KOPT-K1 (cell line): ENCODE measurements around the gene HOXA7.

ENCODE experiments used
- H3K27ac ChIP-seq: fragments of 200-600 bp; sonication (generic); 2 replicates; pipeline ENCODE4 v1.5.1; 2016; ENCODE audit warnings: antibody characterized with exemption, mild to moderate bottlenecking, low read depth, low read length; ENCODE audit not compliant: poor library complexity, severe bottlenecking
- H3K36me3 ChIP-seq: fragments of 200-600 bp; sonication (generic); 2 replicates; pipeline ENCODE4 v1.5.1; 2017; ENCODE audit warnings: antibody characterized with exemption, mild to moderate bottlenecking, low read length, moderate library complexity; ENCODE audit not compliant: insufficient read depth
- H3K9me3 ChIP-seq: fragments of 200-600 bp; sonication (generic); 2 replicates; pipeline ENCODE4 v1.5.1; 2017; ENCODE audit warnings: antibody characterized with exemption, low read length, mild to moderate bottlenecking; ENCODE audit not compliant: insufficient read depth, poor library complexity, severe bottlenecking

Gene HOXA7

DNA sequence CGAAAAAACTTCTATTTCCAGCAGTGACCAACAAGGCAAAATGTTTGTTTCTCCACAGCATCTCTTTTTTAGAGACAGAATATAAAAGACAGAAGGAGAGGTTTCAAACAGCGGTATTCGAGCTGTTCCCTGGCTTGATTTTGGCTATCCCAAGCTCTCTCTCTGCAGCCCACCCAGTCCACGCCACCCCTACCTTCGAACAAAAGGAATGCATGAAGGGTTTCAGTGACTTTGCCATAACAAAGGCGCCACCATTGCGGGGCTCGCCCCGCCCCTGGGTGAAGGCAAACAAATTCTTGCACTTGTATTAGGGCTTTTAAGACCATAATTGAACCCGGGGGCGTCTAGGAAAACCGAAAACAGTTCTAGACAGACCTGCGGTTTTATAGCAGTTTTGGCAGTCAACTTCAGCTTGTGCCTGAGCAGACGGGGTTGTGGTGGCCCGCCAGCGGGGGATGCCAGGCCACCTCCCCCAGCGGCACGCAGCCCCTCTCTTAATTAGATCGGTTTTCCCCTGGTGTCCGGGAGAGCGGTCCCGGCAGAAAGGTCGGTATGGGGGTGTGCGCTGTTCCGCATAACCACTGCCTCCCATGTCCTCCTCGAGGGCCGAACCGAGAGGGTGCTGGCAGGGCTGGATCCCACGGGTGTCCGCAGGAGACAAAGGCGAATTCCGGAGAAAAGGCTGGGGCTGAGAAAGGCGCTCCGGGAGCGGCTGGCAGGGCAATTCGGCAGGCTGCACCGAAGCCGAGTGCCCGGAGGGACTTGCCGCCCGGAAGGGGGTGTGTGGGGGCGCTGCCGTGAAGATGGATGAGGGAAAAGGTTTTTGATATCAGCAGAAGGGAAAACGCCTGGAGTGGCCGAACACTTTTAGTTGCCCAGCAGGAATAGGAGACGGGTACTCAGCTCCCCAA lies 31.3 kb upstream of the HOXA7 start:
- H3K27ac ChIP-seq: no peak overlapping the region
- H3K9me3 ChIP-seq: no peaks in the 10 kb centered on the region
- no peaks in the 10 kb centered on the region for H3K36me3 ChIP-seq

DNA sequence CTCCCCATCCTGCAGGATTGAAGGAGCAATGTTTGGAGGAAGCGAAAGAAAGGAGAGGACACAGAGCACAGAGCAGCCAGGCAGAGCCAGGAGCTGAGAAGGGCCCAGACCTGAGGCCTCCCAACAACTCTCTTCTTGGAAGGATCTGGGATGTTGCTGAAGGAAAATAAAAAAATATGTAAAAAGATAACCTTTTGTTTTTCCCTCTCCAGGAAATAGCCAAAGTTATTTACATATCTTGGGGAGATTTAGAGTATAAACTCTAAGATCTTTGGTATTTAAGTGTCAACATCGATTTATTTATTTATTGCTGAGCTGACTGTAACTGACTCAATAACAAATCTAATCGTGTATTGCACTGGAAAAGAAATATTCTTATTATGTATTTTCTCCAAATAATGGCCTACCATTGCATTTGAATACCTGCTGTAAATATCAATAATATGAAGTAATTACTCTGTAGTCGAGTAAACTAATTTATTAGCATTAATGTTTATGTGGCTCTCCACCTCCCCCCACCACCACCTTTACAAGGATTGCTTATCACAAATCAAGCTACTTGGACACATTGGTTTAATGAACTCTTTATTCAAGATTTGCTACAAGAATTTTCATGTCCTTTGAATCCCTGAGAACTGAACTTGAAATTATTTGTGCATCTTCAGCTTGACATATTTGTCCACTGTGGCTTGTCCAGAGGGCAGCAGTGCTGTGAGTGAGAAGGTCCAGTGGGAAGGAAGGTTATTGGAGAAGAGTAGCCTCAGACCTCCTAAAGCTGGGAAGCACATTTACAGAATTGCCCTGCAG lies 30.4 kb upstream of the HOXA7 start:
- Histone ChIP-seq H3K27ac (no peak overlapping the region), H3K9me3 (no peaks in the 10 kb centered on the region), H3K36me3 (no peaks in the 10 kb centered on the region)

DNA sequence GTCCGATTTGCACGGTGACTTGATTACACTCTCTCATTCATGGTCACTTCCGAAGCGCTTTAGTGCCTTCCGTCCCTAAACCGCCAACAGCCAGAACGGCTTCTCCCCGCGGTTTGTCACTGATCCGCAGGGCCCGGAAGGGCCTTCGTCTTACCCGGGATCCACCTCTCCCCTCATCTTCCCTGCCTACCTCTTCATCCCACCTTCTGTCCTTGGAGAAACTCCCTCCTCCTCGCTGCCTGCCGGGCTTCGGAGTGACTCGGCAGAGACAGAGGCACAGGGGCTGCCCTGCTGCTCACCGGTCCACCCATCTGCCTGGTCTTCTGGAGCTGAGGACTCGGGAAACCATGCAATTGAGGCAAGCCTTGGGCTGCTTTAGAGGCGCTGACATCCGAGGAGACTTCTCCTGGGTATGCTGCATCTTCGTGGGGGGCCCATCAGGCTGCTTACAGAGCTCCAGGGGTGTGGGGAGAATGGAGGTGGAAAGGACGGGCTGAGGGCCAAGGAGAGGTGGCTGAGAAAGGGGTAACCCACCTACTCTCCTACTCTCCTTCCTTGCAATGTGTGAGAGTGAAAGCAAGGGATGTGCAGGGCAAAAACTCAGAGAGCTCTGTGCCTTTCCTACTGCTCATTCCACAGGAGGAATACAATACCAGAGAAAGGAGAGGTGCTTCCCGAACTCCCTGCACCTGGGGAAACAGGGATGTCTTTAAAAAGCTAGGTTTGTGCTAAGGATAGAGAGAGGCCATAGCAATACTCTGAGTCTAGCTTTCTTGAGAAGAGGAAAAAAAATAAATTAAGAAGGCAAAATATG lies 29.6 kb upstream of the HOXA7 start:
- Histone ChIP-seq H3K9me3 (no peaks in the 10 kb centered on the region), H3K27ac (no peak overlapping the region), H3K36me3 (no peaks in the 10 kb centered on the region)

DNA sequence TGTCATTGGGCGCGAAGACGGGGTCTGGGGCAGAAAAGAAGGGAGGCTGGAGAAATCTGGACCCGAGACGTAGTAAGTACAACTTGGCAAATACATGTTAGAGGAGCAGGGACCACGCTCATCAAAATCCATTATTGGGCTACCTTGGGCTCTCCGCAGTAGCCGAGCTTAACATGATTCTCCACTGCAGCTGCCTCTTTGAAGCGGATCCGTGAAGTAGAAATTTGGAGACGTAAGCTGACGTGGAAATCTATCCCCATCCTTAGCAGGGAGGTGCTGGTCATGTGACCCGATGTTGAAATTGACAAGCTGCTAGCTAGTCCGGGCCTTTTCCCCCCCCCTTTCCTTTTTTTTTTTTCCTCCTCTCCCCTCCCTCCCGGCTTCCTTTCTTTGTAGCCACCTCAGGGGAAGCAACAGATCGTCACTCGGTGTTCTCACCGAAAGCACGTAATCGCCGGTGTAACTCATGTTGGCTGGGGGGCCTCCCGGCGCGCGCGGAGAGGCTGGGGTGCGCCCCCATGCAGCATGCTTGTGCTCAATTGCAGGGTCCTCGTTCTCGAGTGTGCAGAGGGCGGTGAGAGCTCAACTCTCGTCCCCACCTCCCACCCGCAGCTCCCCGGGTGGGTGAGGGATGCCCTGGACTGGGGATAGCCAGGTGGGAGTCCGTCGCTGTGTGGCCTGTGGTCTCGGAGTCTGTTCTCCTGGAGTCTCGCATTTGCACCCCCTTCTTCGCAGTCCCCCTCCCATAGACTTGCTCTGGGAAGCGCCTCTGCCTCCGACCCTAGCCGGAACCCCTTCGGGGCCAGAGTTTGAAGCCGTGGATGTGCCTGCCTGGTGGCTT lies 28.8 kb upstream of the HOXA7 start, which contains the start of gene HOXA11:
Gene HOXA11, minus strand, starts transcription at position 220 of the 841 bp plus-strand sequence. Its CDS starts 88 bp downstream, at position 132.
- no peak within 1 kb of the TSS for H3K27ac ChIP-seq
- no peaks in the 10 kb centered on the region for H3K36me3 ChIP-seq
- H3K9me3 ChIP-seq: no peaks in the 10 kb centered on the region

DNA sequence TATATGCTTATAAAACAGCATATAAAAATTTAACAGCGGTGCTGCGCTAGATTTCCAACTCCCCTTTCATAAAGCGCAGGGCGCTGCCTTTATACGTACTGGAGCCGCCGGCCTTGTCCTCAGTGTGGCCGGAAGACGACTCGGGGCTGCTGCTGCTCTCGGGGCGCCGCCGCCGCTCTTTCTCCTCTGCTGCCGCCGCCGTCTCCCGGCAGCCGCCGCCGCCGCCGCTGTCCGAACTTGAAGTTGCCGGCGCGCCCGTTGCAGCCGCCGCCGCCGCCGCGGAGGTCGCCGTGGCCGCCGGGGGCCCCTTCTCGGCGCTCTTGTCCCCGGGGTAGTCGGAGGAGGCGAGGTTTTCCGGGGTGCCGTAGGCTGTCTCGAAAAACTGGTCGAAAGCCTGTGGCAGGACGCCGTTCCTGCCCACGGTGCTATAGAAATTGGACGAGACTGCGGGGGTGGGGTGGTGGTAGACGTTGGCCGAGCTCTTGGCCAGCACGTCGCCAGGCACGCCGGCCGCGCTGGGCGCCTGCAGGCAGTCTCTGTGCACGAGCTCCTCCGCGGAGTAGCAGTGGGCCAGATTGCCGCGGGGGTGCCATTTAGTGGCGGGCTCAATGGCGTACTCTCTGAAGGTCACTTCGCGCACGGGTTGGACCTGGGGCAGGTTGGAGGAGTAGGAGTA lies 28.0 kb upstream of the HOXA7 start:
- Histone ChIP-seq H3K36me3 (no peaks in the 10 kb centered on the region), H3K27ac (no peak overlapping the region), H3K9me3 (no peaks in the 10 kb centered on the region)

DNA sequence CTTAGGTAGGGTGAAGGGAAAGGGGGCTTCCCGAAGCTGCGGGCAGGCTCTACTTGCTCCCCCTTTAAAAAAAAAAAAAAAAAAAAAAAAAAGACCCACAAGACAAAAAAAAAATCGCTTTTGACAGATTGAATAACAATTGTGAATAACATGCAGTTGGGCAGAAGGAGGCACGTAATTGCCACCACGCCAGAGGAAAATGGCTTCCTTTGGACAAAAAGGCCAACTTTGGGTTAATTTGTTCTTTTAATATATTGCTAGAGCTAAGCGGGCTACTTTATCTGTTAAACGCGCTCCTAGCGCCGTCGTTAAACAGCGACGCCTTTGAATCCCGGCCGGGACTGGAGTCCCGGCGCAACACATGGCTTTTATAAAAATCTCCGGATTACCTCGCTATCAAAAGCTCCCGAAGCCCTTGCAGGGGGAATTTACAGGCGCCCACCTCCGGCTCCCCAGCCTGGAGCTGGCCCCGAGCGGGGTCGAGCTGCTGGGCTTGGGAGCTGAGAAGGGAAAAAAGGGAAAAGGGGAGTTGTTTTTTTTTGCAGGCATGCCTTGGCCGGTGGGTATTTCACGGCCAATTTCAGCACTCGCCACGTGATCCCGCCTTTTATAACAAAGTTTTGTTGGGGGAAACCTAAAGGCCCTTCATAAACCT lies 27.3 kb upstream of the HOXA7 start:
- H3K9me3 ChIP-seq: no peaks in the 10 kb centered on the region
- no peak overlapping the region for H3K27ac ChIP-seq
- no peaks in the 10 kb centered on the region for H3K36me3 ChIP-seq

DNA sequence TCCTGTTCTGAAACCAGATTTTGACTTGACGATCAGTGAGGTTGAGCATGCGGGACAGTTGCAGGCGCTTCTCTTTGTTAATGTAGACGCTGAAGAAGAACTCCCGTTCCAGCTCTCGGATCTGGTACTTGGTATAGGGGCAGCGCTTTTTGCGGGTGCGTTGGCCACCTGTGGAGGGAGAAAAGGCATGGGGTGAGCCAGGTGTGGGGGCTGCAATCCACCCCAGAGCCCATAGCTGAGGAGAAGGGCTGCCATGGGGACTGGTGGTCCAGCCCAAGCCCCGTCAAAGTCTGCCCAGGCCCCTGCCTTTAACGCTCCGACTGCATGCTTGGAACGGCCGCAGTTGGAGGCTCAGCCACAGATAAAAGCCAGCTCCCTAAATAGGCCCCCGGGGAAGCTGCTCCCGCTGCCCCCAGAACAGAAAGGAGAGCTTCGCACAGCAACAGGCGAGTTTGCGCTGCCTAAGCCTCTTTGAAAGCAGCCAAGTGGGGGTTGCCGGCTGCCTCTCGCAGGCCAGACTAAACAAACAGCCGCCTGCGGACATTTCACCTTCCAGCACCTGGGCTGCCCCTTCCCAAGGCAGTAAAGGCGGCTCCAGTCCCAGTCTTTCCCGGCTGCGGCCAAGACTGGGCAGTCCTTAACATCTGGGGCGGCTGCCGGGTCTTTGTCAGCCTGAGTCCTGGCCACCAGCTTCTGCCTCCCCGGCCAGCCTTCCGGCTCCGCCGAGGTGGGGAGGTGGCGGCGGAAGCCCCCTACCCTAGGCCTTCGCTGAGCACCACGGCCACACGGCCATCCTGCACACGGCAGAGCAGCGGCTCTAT lies 26.6 kb upstream of the HOXA7 start:
- Histone ChIP-seq H3K36me3 (no peaks in the 10 kb centered on the region), H3K27ac (no peak overlapping the region), H3K9me3 (no peaks in the 10 kb centered on the region)

DNA sequence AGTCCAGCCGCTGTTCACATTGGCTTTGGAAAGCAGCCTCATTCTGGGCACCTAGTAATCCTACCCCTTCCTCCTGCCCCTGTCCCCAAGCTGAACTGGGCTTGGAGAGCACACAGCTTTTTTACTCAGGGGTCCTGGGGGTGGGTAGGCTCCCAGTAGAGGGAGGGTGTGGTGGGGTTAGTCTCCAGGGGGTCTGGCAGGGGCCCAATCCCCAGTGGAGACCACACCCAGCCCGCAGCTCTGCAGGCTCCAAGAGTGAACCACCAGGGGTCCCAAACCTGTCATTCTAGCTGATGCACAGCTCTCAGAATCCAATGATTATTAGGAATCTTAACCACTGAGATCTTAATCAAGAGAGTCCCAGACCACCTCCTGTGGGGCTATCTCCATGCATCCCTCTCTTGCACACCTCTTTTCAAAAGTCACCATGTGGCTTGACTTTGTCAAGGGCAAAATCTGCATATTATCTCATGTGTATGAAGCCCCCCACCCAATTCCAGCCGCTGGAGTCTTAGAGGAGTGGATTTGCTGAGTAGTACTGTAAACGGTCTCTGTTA lies 25.9 kb upstream of the HOXA7 start:
- H3K27ac ChIP-seq: no peak overlapping the region
- no peaks in the 10 kb centered on the region for H3K36me3 ChIP-seq
- no peaks in the 10 kb centered on the region for H3K9me3 ChIP-seq

DNA sequence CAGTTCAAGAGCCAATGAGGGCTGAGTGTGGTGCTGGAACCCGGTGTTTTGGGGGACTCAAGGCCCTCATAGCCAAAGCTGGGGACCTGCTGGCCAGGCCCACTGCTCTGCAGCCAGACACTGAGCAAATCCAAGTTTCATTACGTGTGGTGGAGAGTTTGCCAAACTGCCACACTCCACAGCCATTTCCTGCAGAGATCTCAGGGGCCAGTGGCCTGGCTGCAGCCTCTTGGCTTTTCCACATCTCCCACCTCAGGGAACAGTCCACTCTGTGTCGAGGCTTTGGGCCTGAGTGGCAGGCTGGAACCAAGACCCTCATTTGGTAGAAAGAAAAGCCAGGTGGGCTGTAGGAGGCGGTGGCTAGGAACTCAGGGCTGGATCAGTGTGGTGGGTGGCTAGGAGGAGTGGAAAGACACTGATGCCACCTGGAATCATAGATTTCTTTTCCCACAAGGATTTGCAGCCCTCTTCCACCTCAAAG lies 25.4 kb upstream of the HOXA7 start:
- H3K36me3 ChIP-seq: no peaks in the 10 kb centered on the region
- H3K27ac ChIP-seq: no peak overlapping the region

DNA sequence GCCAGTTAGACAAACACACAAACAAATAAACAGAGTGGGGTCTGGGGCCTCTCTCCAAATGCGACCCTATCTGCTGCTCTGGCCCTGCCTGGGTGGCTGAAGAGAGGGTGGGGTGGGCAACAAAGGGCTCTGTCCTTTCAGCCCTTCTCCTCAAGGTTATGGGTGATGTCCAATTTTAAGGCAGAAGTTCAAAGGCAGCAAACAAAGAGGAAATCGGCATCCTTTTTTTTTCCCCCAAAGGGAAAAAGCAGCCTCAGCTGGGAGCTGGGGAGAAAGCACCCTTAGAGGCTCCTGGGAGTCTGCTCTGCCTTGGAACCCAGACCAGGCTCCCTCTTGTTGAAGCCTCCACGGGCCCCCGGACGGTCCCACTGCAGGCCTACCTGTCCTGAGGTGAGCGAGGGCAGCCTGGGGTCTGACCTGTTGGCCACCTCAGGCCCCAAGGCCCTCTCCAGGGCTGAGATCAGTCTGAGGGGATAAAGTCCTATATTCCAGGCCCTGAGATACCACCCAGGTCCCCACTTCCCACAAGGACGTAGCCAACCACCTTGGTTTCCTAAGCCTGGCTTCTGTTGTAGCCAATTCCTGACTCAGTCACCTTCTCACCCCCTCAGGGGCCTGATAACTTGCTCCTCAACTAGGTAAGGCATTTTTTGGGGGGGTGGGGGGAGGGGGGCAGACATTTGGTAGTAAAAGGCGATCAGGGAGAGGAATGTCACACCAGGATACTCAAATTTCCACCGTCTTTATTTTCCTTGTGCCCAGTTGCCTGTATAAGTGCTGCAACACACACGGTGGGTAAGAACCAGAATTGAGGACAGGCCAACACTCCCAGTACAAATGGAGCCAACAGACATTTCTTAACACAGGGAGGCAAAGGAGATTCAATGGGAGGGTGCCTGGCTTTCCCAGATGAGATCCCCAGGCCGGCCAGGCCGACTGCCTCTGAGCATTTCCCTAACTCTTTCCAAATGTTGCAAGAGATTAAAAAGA lies 24.3 kb upstream of the HOXA7 start:
- Histone ChIP-seq H3K36me3 (no peaks in the 10 kb centered on the region), H3K27ac (no peak overlapping the region)

More for the DNA sequence above, 25.4 kb upstream of the HOXA7 start:
- no peaks in the 10 kb centered on the region for H3K9me3 ChIP-seq

DNA sequence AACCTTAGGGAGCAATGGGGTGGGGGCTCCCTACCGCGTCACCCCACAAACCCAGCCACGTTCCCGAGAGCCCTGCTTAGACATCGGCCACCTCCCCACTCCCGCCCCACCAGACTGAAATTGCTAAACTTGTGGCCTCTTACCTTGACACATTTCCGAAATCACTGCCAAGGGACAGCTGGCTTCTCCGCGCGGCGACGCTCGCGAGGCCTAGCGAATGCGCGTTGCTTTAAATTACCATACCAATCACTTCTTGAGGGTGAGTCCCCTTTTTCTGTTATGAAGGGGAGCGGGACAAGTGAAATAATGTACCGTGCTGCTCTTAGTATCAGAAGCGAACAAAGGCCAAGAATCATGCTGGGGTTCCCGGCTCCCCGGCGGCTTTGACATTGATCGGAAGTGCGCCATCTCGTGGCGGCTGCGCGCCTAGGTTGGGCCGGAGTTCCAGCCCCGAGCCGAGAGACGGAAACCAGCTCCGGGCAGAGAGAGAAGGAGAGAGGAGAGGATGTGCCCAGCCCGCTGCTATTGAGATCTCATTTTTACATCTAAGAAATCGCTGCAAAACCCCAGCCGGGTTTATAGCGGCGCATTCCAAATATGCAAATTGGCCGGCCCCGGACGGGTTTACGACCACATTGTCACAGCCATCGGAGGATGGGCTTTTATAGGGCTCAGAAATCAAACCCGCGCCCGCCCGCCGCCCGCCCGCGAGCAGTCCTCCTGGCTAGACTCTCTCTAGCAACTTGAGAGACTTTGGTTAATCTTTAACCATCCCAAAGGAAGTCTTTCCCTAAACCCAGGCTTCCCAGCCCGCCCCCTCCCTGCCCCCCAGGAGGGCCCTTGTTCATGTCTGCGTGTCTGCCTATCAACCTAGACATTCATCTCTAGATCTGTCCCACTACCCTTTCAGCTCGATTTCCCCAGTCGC lies 23.3 kb upstream of the HOXA7 start:
- Histone ChIP-seq H3K36me3 (no peaks in the 10 kb centered on the region), H3K27ac (no peak overlapping the region), H3K9me3 (no peaks in the 10 kb centered on the region)

More for the DNA sequence above, 24.3 kb upstream of the HOXA7 start:
- H3K9me3 ChIP-seq: no peaks in the 10 kb centered on the region
